SK-N-SH treated with all-trans-retinoic acid at 6 μM for 48 hours (cell line): ENCODE measurements around the gene KRTAP2-3.

ENCODE experiments used
- BACH2 ChIP-seq: fragments of 250-450 bp; sonication (Bioruptor Pico); IDR thresholded peaks from 2 replicates; pipeline ENCODE4 v1.9.0; 2021; ENCODE audit warnings: mild to moderate bottlenecking, borderline replicate concordance
- CREB5 ChIP-seq: fragments of 250-450 bp; sonication (Bioruptor Pico); IDR thresholded peaks from 2 replicates; pipeline ENCODE4 v1.5.1; 2020; ENCODE audit warnings: low read depth, mild to moderate bottlenecking, moderate library complexity
- CSDC2 ChIP-seq: fragments of 250-450 bp; sonication (Bioruptor Pico); IDR thresholded peaks from 2 replicates; pipeline ENCODE4 v1.5.0; 2020; ENCODE audit warnings: mild to moderate bottlenecking, moderate library complexity
- OSR1 ChIP-seq: fragments of 250-450 bp; sonication (Bioruptor Pico); IDR thresholded peaks from 2 replicates; pipeline ENCODE4 v1.8.0; 2022; ENCODE audit warnings: moderate library complexity, mild to moderate bottlenecking, inconsistent platforms
- PATZ1 ChIP-seq: fragments of 250-450 bp; sonication (Bioruptor Pico); IDR thresholded peaks from 2 replicates; pipeline ENCODE4 v1.8.0; 2020; ENCODE audit warnings: mild to moderate bottlenecking, moderate library complexity, borderline replicate concordance
- PPARA ChIP-seq: fragments of 250-450 bp; sonication (Bioruptor Pico); IDR thresholded peaks from 2 replicates; pipeline ENCODE4 v1.5.0; 2020; ENCODE audit warnings: mild to moderate bottlenecking, borderline replicate concordance
- RARB ChIP-seq: fragments of 250-450 bp; sonication (Bioruptor Pico); IDR thresholded peaks from 2 replicates; pipeline ENCODE4 v1.8.0; 2021; ENCODE audit warnings: mild to moderate bottlenecking, moderate library complexity
- TOX ChIP-seq: fragments of 250-450 bp; sonication (Bioruptor Pico); IDR thresholded peaks from 2 replicates; pipeline ENCODE4 v1.8.0; 2021; ENCODE audit warnings: mild to moderate bottlenecking, moderate library complexity, borderline replicate concordance
- TSHZ2 ChIP-seq: fragments of 250-450 bp; sonication (Bioruptor Pico); IDR thresholded peaks from 2 replicates; pipeline ENCODE4 v1.5.0; 2020; ENCODE audit warnings: mild to moderate bottlenecking, moderate library complexity
- ZFP3 ChIP-seq: fragments of 250-450 bp; sonication (Bioruptor Pico); IDR thresholded peaks from 2 replicates; pipeline ENCODE4 v1.5.0; 2020; ENCODE audit warnings: mild to moderate bottlenecking, moderate library complexity

- TF ChIP-seq PPARA (CRISPR knock-in tag) (no peak), TSHZ2 (no peak), OSR1 (no peak), BACH2 (CRISPR knock-in tag) (no peak), CSDC2 (CRISPR knock-in tag) (no peak), PATZ1 (no peak), TOX (CRISPR knock-in tag) (no peak), CREB5 (CRISPR knock-in tag) (no peak), RARB (no peak), ZFP3 (no peak)
These were observed 50.0 kb downstream of the KRTAP2-3 start for GRCh38 chr17:41009936-41010335.
